ENCODE measurements around the gene GRIA1.

Gene GRIA1

DNA sequence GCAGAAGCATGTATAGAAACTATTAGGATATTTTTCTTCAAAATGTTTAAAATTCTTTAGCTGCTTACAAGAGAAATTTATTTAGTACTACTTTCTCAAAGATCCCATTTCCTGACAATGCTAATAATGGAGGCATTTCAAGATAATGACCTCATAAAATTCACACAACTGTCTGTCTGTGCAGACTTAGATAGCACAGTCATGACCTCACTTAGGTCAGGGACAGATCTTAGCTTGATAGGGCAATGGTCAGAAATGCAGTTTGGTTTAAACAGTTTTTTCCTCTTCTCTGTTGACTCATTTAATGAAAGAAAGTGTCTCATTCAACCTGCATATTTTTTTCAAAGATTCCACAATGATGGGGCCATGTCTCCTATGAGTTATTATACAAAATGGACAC lies 128.4 kb downstream of the GRIA1 start:
- no peak overlapping the region for H3K9ac ChIP-seq (ENCODE audit: insufficient read length, low read depth)
- H3K27me3 ChIP-seq (ENCODE audit: insufficient read depth, insufficient read length), result no peaks in the 10 kb centered on the region
- H3K9me3 ChIP-seq (ENCODE audit: insufficient read depth, low read length), result no peaks in the 10 kb centered on the region
- H3K4me3 ChIP-seq (ENCODE audit: insufficient read length, low read depth), result no peak overlapping the region
- H3K4me1 ChIP-seq (ENCODE audit: insufficient read depth, insufficient read length), result no peaks in the 10 kb centered on the region
- DNase-seq (ENCODE audit: low read depth, low spot score), result no peak
- no peak for TF ChIP-seq YY1 (IDR thresholded peaks at IDR 0.05; ENCODE audit: insufficient read depth, insufficient read length)
- no peak for TF ChIP-seq SUZ12 (IDR thresholded peaks at IDR 0.05; ENCODE audit: extremely low read depth, insufficient read depth, insufficient read length)
- no peak for TF ChIP-seq ZNF274 (IDR thresholded peaks at IDR 0.05; ENCODE audit: low read depth, low read length)
- no peaks in the 10 kb centered on the region for H3K36me3 ChIP-seq (ENCODE audit: insufficient read depth, insufficient read length, low read length)

DNA sequence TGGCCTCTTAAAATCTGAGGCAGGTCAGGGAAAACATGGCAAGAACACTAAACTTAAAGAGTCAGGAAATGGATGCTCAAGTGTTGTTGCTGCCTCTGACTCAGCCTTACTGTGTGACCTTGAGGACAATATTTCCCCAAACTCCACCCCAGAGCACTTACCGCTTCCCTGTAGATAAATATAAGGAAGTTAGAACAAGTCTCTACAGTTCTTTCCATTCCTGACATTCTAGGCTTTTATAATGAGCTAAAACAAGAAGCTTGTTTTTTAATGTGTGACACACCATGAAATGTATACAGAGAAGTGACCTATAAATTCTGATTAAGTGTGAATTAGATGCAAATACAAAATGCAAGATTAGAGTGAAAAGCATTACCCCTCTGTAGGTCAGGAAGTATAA lies 129.3 kb downstream of the GRIA1 start:
- H3K36me3 ChIP-seq (ENCODE audit: insufficient read depth, insufficient read length, low read length), result no peaks in the 10 kb centered on the region
- no peak overlapping the region for H3K9ac ChIP-seq (ENCODE audit: insufficient read length, low read depth)
- H3K27me3 ChIP-seq (ENCODE audit: insufficient read depth, insufficient read length), result no peaks in the 10 kb centered on the region
- no peak for TF ChIP-seq SUZ12 (IDR thresholded peaks at IDR 0.05; ENCODE audit: extremely low read depth, insufficient read depth, insufficient read length)
- TF ChIP-seq YY1 (IDR thresholded peaks at IDR 0.05; ENCODE audit: insufficient read depth, insufficient read length), result no peak
- no peak for TF ChIP-seq ZNF274 (IDR thresholded peaks at IDR 0.05; ENCODE audit: low read depth, low read length)
- H3K4me1 ChIP-seq (ENCODE audit: insufficient read depth, insufficient read length), result no peaks in the 10 kb centered on the region
- no peak overlapping the region for H3K4me3 ChIP-seq (ENCODE audit: insufficient read length, low read depth)
- no peaks in the 10 kb centered on the region for H3K9me3 ChIP-seq (ENCODE audit: insufficient read depth, low read length)
- DNase-seq (ENCODE audit: low read depth, low spot score), result no peak

DNA sequence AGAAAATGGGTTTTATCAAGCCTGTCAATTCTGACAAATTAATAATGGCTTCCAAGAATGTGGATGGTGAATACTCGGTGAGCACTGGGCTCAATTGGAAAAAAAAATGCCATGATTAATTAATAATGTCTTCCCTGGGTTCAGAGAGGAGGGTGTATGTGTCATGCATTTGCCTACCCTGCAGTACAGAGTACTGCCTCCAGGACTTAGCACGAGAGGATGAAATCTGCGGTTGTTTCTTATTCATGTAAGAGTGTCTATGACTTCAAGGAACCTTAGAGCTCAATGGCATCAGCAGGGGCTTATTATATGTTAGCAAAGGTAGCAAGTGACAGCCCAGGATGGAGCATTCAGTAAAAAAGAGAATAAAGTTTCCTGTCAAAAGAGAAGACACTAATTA lies 132.7 kb downstream of the GRIA1 start:
- no peak for DNase-seq (ENCODE audit: low read depth, low spot score)

DNA sequence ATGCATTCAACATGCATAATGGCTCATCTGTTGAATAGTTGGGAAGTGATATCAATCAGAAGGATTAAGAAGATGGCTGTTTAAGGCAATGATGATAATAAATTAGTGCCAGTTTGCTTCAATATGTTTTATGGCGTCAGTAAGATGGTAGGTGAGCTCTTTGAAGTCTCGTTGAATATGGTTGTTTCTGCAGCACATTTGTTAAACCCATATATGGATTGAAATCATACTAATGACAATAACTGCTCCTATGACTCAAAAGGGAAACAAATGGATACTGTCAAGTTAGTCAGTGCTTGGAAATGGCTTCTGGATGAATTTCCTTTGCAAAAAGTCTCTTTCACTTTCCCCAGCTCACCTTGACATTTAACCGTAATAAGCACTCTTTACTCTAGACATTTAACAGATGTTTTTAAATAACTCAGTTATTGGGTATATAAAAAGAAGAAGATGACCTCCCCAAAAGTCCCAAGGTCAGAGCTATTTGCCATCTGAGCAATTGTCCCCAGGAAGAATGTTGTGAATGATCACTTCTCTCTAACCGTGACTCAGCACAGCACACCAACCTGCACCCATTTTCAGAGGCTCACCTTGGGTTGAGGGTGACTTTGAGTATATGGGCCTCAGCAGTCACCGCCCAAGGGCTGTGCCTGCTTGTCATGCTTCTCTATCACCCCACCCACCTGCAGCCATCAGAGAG lies 133.4 kb downstream of the GRIA1 start:
- Histone ChIP-seq H3K9me3 (ENCODE audit: insufficient read depth, low read length) (no peaks in the 10 kb centered on the region), H3K9ac (ENCODE audit: insufficient read length, low read depth) (no peak overlapping the region), H3K4me3 (ENCODE audit: insufficient read length, low read depth) (no peak overlapping the region), H3K4me1 (ENCODE audit: insufficient read depth, insufficient read length) (no peaks in the 10 kb centered on the region), H3K27me3 (ENCODE audit: insufficient read depth, insufficient read length) (no peaks in the 10 kb centered on the region), H3K36me3 (ENCODE audit: insufficient read depth, insufficient read length, low read length) (no peaks in the 10 kb centered on the region)
- DNase-seq (ENCODE audit: low read depth, low spot score), result no peak
- TF ChIP-seq SUZ12 (IDR thresholded peaks at IDR 0.05; ENCODE audit: extremely low read depth, insufficient read depth, insufficient read length) (no peak), ZNF274 (IDR thresholded peaks at IDR 0.05; ENCODE audit: low read depth, low read length) (no peak), YY1 (IDR thresholded peaks at IDR 0.05; ENCODE audit: insufficient read depth, insufficient read length) (no peak)

More for the DNA sequence above, 132.7 kb downstream of the GRIA1 start:
- no peak overlapping the region for H3K9ac ChIP-seq (ENCODE audit: insufficient read length, low read depth)
- H3K4me3 ChIP-seq (ENCODE audit: insufficient read length, low read depth), result no peak overlapping the region
- no peaks in the 10 kb centered on the region for H3K4me1 ChIP-seq (ENCODE audit: insufficient read depth, insufficient read length)
- H3K27me3 ChIP-seq (ENCODE audit: insufficient read depth, insufficient read length), result no peaks in the 10 kb centered on the region
- no peak for TF ChIP-seq ZNF274 (IDR thresholded peaks at IDR 0.05; ENCODE audit: low read depth, low read length)
- TF ChIP-seq SUZ12 (IDR thresholded peaks at IDR 0.05; ENCODE audit: extremely low read depth, insufficient read depth, insufficient read length), result no peak
- no peak for TF ChIP-seq YY1 (IDR thresholded peaks at IDR 0.05; ENCODE audit: insufficient read depth, insufficient read length)
- no peaks in the 10 kb centered on the region for H3K9me3 ChIP-seq (ENCODE audit: insufficient read depth, low read length)
- H3K36me3 ChIP-seq (ENCODE audit: insufficient read depth, insufficient read length, low read length), result no peaks in the 10 kb centered on the region

DNA sequence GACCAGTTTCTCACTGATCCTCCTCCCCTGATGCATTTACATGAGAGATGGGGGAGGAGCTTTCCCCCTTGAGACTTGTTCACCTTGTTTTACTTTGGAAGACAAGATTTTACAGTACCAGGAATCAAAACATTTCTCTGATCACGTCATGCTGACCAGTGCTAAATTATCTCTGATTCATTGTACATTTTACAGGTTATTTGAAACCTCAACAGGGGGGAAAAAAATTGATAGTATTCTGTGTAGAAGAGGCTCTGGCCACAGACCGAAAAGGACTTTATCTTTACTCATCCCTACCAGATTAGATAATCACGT lies 133.9 kb downstream of the GRIA1 start:
- H3K27me3 ChIP-seq (ENCODE audit: insufficient read depth, insufficient read length), result no peaks in the 10 kb centered on the region
- TF ChIP-seq ZNF274 (IDR thresholded peaks at IDR 0.05; ENCODE audit: low read depth, low read length), result no peak
- TF ChIP-seq YY1 (IDR thresholded peaks at IDR 0.05; ENCODE audit: insufficient read depth, insufficient read length), result no peak
- no peak for TF ChIP-seq SUZ12 (IDR thresholded peaks at IDR 0.05; ENCODE audit: extremely low read depth, insufficient read depth, insufficient read length)
- no peaks in the 10 kb centered on the region for H3K36me3 ChIP-seq (ENCODE audit: insufficient read depth, insufficient read length, low read length)
- no peak for DNase-seq (ENCODE audit: low read depth, low spot score)
- H3K9ac ChIP-seq (ENCODE audit: insufficient read length, low read depth), result no peak overlapping the region
- H3K9me3 ChIP-seq (ENCODE audit: insufficient read depth, low read length), result no peaks in the 10 kb centered on the region
- no peaks in the 10 kb centered on the region for H3K4me1 ChIP-seq (ENCODE audit: insufficient read depth, insufficient read length)
- H3K4me3 ChIP-seq (ENCODE audit: insufficient read length, low read depth), result no peak overlapping the region

DNA sequence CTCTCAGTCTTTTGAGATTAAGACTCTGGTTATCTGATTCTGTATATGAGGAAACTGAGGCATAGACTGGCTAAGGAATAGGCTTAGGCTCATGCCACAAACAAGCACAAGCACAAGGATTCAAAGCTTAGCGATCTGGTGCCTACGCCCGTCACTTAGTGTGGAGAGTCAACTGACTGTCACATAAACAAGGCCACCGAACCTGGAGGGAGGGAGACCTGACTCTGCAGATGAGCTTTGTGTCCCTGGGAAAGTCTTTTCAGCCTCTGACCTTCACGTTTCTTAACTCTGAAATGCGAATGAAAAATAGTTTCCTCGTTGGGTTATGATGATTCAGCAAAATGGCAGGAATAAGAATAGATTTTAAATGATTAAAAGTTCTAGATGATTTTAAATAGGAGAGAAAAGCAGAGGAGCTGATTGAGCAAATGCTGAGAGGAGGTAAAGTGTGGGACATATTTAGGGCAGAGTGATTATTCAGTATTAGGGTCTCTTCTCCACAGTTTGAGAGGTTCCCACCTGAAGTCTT lies 135.4 kb downstream of the GRIA1 start:
- no peak overlapping the region for H3K4me3 ChIP-seq (ENCODE audit: insufficient read length, low read depth)
- no peak for DNase-seq (ENCODE audit: low read depth, low spot score)
- no peaks in the 10 kb centered on the region for H3K4me1 ChIP-seq (ENCODE audit: insufficient read depth, insufficient read length)
- no peak for TF ChIP-seq ZNF274 (IDR thresholded peaks at IDR 0.05; ENCODE audit: low read depth, low read length)
- no peak for TF ChIP-seq YY1 (IDR thresholded peaks at IDR 0.05; ENCODE audit: insufficient read depth, insufficient read length)
- TF ChIP-seq SUZ12 (IDR thresholded peaks at IDR 0.05; ENCODE audit: extremely low read depth, insufficient read depth, insufficient read length), result no peak
- H3K36me3 ChIP-seq (ENCODE audit: insufficient read depth, insufficient read length, low read length), result no peaks in the 10 kb centered on the region
- H3K27me3 ChIP-seq (ENCODE audit: insufficient read depth, insufficient read length), result no peaks in the 10 kb centered on the region
- H3K9ac ChIP-seq (ENCODE audit: insufficient read length, low read depth), result no peak overlapping the region
- H3K9me3 ChIP-seq (ENCODE audit: insufficient read depth, low read length), result no peaks in the 10 kb centered on the region

DNA sequence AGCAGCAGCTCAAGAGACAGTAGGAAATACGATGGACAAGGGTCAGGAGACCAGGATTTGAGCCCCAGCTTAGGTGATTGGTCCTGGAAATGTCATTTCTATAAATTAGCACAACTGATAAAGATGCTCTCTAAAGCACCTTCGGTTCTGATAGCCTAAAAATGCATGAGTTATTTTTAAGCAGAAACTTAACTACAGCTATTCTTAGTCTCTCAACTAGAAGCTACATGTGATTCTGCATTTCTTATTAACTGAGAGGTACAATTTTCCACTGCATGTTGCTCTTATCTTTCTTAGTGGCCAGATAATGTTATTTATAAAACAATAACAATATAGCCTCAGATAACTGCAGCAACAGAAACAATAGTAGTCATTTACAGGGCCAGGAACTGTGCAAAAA lies 136.4 kb downstream of the GRIA1 start:
- H3K9ac ChIP-seq (ENCODE audit: insufficient read length, low read depth), result no peak overlapping the region
- no peak for DNase-seq (ENCODE audit: low read depth, low spot score)
- H3K27me3 ChIP-seq (ENCODE audit: insufficient read depth, insufficient read length), result no peaks in the 10 kb centered on the region
- H3K4me1 ChIP-seq (ENCODE audit: insufficient read depth, insufficient read length), result no peaks in the 10 kb centered on the region
- TF ChIP-seq SUZ12 (IDR thresholded peaks at IDR 0.05; ENCODE audit: extremely low read depth, insufficient read depth, insufficient read length), result no peak
- TF ChIP-seq YY1 (IDR thresholded peaks at IDR 0.05; ENCODE audit: insufficient read depth, insufficient read length), result no peak
- TF ChIP-seq ZNF274 (IDR thresholded peaks at IDR 0.05; ENCODE audit: low read depth, low read length), result no peak
- no peak overlapping the region for H3K4me3 ChIP-seq (ENCODE audit: insufficient read length, low read depth)
- no peaks in the 10 kb centered on the region for H3K9me3 ChIP-seq (ENCODE audit: insufficient read depth, low read length)
- no peaks in the 10 kb centered on the region for H3K36me3 ChIP-seq (ENCODE audit: insufficient read depth, insufficient read length, low read length)
